ENCODE measurements around the gene NSMF.
"Not testable (repeated sequence)": the region's sequence is repeated elsewhere in the genome, so short reads cannot be mapped to it uniquely, and the experiment has no call there.

Gene NSMF

GRCh38 chr9:137428841-137429545 lies 30.1 kb downstream of the NSMF start:
- DNase-seq, result peak; percentile 29

DNA sequence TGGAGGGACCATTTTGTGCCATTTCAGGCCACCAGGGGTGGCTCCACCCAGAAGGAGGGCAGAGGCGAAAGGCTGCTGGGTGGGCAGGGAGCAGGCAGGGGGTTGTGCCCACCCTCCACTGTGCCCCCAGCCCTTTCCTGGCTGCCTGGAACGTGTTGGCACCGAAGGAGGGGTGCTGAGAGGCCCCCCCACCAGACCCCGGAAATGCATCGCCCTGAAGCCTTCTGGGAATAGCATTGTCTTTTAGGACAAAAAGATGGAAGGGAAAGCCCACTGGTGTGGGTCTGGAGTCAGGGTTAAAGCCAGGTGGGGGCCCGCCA lies 30.9 kb downstream of the NSMF start:
- no peak for DNase-seq

GRCh38 chr9:137427454-137428310 lies 31.5 kb downstream of the NSMF start:
- no peak for DNase-seq

- no peak for DNase-seq
Observed at GRCh38 chr9:137426018-137426681, 33.0 kb downstream of the NSMF start.

GRCh38 chr9:137423514-137424291 lies 35.4 kb downstream of the NSMF start:
- DNase-seq, result peak; percentile 44

DNA sequence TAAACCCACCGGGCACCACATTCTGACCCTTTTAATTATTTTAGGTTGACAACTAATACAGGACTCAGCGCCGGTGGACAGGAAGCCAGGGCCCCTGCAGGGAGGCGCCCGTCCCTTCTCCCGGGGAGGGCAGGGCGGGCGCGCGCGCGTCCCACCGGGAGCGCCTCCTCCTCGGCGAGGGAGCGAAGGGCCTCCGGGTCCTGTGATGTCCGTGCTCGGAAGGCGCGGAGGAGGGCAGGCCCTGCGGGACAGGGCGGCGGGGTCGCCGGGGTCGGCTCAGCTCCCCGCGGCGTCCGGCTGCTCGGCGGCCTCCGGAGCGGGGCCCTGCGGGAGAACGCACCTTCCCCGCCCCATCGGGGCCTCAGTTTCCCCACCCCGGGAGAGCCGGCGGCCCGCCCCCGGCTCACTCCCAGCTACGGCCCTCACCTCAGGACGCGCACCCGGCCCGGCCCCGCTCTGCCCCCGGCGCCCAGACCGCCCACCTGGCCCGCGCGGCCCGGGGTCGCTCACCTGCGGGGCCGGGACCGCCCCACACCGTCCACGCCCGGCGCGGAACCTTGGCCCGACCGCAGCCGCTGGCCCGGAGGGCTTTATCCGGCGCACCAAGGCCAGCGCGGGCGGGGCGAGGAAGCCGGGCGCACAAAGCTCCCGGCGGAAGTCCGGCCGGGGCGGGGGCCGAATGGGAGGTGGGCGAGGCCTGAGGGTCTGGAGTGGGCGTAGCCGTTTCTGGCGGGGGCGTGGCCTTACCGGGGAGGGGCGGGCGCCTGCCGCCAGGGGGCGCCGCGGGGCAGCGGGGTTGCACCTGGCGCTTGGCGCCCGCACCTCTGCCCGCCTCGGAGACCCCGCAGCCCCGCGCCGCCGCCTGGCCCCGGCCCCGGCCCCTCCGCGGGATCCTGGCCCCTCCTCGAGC lies 36.3 kb downstream of the NSMF start, which contains the start of the genes EXD3 and NOXA1:
EXD3 (minus strand) TSS at position 559 of the 910 bp plus-strand sequence. CDS start 27,805 bp downstream, outside the sequence.
NOXA1 (plus strand) TSS at position 790 of the 910 bp plus-strand sequence. CDS start 137 bp downstream, outside the sequence.
- peak; percentile 89 for DNase-seq

DNA sequence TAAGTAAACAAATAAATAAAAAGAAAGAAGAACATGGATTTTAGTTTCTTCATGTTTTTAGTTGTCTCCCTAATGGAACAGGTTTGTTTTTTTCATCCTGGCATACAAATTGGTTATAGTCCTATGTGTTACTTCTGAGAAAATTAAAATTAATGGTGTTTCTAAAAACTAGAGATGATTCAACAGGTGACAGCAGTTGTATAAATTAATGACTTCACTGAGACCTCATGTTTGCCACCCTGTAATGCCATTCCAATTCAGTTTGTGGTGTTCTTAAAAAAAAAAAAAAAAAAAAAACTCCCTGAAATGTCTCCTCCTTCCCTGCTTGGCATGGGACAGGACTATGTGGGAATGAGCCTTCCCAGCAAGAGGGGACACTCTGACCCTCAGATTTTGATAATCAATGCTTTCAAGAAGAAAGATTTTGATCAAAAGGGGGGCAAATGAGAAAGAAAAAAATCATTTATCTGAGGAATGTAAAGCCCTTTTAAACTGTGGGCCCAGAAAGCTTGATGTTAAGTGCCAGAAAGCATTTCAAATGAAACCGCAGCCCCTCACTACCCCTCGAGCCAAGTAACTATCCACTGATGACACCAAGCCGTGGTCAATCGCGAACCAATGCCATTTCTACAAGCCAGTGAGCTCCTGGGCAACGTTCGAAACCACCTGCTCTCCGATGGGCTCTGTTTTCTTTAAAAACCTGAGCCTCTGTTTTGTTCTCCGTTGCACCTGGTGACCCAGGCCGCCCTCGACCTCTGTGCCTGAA lies 37.1 kb downstream of the NSMF start:
- DNase-seq, result peak; percentile 62

DNA sequence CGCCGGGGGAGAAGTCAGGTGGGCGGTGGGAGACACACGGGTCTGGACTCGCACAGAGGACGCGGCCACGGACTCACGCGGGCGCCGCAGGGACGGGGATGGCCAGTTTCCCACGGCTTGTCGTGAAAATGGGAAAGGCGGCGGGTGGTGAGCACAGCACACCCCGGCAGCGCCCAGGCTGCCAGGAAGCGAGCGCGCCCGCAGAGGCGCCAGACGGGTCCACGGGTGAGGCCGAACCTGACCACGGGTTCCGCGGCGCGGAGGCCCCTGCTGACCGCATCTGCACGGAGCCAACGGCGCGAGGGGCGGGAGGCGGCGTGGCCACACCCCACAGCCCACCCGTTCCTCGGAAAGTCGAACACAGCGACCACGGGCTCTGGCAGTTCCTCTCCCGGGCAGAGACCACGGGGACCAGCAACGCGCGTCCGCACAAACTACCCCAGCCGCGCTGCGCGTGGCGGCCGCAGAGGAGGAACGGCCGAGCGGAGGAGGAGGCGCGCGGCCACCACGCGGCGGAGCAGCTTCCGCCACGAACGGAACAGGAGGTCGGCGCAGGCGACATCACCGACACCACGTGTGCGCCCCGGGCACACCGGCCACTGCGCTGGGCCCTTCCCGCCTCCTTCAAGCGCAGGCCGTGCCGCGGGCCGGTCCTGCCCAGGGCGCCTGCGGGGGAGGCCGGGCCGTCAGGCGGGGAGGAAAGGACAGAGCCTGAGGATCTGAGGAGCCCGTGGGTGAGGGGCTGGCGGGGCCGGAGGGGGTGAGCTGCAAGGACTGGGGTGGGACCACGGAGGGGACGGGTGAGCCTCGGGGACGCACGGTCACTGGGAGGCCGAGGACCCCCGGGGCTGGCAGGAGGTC lies 41.7 kb downstream of the NSMF start:
- no peak for DNase-seq

GRCh38 chr9:137416563-137417151 lies 42.5 kb downstream of the NSMF start:
- DNase-seq, result no peak

- DNase-seq, result no peak
Observed at GRCh38 chr9:137416006-137416562, 43.0 kb downstream of the NSMF start.

DNA sequence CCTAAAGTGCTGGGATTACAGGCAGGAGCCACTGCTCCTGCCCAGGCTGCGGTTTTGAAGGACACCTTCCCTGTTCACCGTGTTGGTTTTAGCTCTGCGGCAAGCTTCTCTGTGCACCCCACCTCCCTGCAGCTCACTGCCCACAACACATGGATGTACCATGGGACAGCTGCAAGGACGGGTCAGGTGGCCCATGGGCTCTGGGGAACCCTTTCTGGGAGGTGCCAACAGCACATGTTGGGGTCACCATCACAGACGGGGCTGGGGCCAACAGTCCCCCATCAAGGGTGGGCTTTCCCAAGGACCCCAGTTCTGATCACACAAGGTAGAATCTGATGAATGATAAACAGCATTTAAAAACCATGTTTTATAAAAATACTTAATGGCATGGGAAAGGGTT lies 43.7 kb downstream of the NSMF start:
- no peak for DNase-seq

GRCh38 chr9:137412431-137412830 lies 46.7 kb downstream of the NSMF start:
- DNase-seq, result no peak

DNA sequence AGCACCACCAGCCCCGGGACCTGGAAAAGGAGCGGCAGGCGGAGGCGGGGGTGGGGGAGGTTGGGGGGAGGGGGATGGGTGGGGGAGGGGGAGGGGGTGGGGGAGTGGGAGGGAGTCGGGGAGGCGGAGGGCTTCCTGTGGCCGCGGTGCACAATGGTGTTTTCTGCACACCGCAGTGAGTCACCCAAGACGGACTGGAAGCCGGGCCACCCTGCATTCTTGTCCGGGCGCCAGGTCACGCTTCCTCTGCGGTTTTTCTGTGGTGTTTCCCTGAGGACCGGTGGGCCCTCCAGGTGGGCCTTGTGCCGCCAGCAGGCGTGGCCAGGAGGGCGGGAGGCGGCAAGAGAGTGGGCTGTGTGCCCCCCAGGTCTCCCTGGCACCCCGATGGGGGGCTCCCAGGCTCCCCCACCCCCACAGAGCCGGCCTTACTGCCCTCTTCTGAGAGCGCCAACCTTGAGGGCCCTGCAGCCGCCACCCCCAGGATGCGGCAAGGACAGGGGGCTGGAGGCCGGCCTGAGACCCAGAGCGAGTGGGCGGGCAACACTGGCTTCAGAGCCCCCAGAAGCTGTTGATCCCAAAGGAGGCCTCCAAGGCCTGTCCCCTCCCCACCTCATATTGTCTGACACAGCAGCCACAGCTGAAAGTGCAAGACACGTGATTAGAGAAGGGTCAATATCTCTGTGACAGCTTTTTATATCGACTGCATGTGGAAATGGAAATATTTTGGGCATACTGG lies 47.3 kb downstream of the NSMF start:
- no peak for DNase-seq

GRCh38 chr9:137411260-137411644 lies 47.9 kb downstream of the NSMF start:
- DNase-seq, result no peak

GRCh38 chr9:137410891-137411249 lies 48.3 kb downstream of the NSMF start:
- no peak for DNase-seq

DNA sequence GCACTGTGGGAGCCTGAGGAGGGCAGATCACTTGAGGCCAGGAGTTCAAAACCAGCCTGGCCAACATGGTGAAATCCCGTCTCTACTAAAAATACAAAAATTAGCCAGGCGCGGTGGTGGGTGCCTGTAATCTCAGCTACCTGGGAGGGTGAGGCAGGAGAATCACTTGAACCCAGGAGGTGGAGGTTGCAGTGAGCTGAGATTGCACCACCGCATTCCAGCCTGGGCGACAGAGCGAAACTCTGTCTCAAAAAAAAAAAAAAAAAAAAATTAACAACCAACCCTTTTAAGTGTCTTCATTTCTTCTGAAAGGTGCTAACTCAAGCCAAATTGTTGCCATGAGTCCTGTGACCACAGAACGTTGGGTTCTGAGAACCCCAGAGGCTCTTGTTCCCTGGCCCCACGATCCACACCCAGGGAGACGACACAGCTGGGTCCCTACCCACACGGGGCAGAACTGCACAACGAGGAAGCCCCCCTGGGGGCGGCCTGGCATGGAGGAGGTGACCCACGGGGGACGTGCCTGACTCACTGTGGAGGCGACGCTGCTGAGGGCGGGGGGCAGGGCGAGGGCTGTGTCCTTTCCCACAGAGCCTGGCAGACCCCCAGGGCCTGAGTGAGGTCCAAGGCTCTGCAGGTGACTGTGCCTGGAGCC lies 48.8 kb downstream of the NSMF start:
- not testable (repeated sequence) for DNase-seq

DNA sequence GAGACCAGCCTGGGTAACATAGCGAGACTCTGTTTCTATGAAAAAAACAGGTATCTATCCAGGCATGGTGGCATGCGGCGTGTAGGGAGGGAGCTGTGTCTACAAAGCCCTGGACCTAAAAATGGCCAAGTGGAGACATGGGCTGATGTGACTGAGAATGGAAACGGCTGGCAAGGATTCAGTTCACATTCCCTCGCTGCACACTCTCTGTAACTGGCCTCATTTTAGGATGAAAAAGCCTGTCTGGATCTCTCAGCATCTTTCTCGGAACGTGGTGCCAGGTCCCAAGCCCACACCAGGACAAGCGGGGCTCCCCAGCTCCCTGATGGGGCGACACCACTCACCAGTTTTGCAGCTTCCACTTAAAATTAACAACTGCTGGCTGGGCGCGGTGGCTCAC lies 49.6 kb downstream of the NSMF start:
- no peak for DNase-seq

Data from NCI-H146 (cell line).